Upper lobe of left lung (tissue), 6 donors: Measurements from ENCODE around the gene ATP5MC2. TPM values are rescaled to one million over a fixed set of nuclear protein-coding genes. Genes with fewer than 3 reads are reported as not detected.

ENCODE experiments used
- ATAC-seq, 2 donors: fragments of 200-7000 bp; cut with Tn5 transposase; one replicate each; pipeline ENCODE4 v1.9.1; 2022; ENCODE audit warnings: mild to moderate bottlenecking in 2 of 2, moderate library complexity in 2 of 2; ENCODE audit not compliant: low FRiP score in 2 of 2
- DNase-seq, 2 donors: peaks; one replicate each; pipeline ENCODE4 v3.0.0-alpha.2; 2019 to 2020
- H3K27ac ChIP-seq, 4 donors: fragments of 200-600 bp; sonication (generic); one replicate each; pipeline ENCODE4 v1.5.1; 2016 to 2019
- H3K27me3 ChIP-seq, 4 donors: fragments of 200-600 bp; sonication (generic); one replicate each; pipeline ENCODE4 v1.5.1; 2017 to 2019
- H3K36me3 ChIP-seq, 4 donors: fragments of 200-600 bp; sonication (generic); one replicate each; pipeline ENCODE4 v1.5.1; 2016 to 2019
- H3K4me1 ChIP-seq, 4 donors: fragments of 200-600 bp; sonication (generic); one replicate each; pipeline ENCODE4 v1.5.1; 2018 to 2019
- H3K4me3 ChIP-seq, 4 donors: fragments of 200-600 bp; sonication (generic); one replicate each; pipeline ENCODE4 v1.5.1; 2017 to 2019; ENCODE audit warnings: mild to moderate bottlenecking in 2 of 4, moderate library complexity in 1 of 4
- H3K9me3 ChIP-seq, 4 donors: fragments of 200-600 bp; sonication (generic); one replicate each; pipeline ENCODE4 v1.5.1; 2018 to 2019
- CTCF ChIP-seq, 6 experiments: fragments of 450-650 bp in 4 of 6; fragments of 200-600 bp in 2 of 6; sonication (generic) in 2 of 6; IDR thresholded peaks; one replicate each; pipeline ENCODE4 v1.5.1; 2016 to 2019; ENCODE audit warnings: antibody characterized with exemption in 6 of 6
- EP300 ChIP-seq, 4 donors: sonication (generic); formaldehyde crosslinking; IDR thresholded peaks; one replicate each; pipeline ENCODE4 v1.5.1; 2017; ENCODE audit warnings: antibody characterized with exemption in 4 of 4, control low read depth in 2 of 4
- POLR2A ChIP-seq, 4 donors: fragments of 450-650 bp; IDR thresholded peaks; one replicate each; pipeline ENCODE4 v1.5.1; 2016 to 2017; ENCODE audit warnings: antibody characterized with exemption in 4 of 4, mild to moderate bottlenecking in 2 of 4
- POLR2AphosphoS5 ChIP-seq, 2 donors: sonication (generic); formaldehyde crosslinking; IDR thresholded peaks; one replicate each; pipeline ENCODE4 v1.5.1; 2017; ENCODE audit warnings: antibody characterized with exemption in 2 of 2
- WGBS, 2 donors: methylation state at CpG; one replicate each; pipeline ENCODE4 v1.1.5; 2017 to 2018; 5-methylcytosine and 5-hydroxymethylcytosine counted together
- total RNA-seq, 6 donors: library from RNA; depleted of rRNA in 4 of 6; stranded (reverse); fragments of >200 nt in 4 of 6; gene quantifications; one replicate each; pipeline versions ENCODE4 v1.1.0 to v1.2.1, GENCODE V29; 2016 to 2021
- donor health status: DM: no; HTN: no; CAD: no; lungs with moderate emphysema.
- donor health status: DM: no; HTN: yes; CAD: no; lungs with severe emphysema.

Gene ATP5MC2
- total RNA-seq, 6 donors from 2014 or later, result 140 to 273 (median 206) TPM

DNA sequence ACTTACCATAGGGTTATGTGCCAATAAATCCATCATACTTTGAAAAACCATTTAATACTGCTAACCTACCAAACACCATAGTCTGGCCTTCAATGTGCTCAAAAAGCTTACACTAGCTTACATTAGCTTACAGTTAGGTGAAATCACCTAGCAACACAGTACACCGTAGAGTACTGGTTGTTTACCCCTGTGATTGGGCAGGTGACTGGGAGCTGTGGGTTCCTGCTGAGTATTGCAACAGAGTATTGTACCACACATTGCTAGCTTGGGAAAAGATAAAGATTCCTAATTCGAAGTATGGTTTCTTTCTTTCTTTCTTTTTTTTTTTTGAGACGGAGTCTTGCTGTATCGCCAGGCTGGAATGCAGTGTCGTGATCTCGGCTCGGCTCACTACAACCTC is 5.6 kb downstream of the ATP5MC2 start:
- peaks cover 8 to 29% (median 10%) of the 10 kb centered on the region in 4 donors for H3K4me1 ChIP-seq
- ATAC-seq, result no peak
- WGBS, 2 donors, result 91 to 94% methylated on average over 7 of the region's 7 CpGs

DNA sequence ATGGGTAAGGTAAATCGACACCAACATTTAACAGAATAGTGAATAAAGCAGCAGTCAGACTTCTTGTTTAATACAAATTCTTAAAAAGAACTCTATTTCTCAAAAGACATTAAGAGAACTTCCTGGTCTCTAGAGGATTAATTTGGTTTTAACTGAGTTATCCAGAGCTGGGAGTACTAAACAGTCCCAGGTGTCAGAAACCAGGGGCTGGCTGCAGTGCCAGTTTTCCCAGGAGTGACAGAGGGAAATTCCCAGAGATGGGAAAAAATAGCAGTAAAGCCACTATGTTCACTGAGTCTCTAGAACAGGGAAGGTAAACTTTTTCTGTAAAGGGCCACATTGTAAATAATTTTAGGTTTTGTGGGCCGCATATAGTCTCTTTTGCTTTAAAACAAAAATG is 8.8 kb downstream of the ATP5MC2 start:
- peaks cover 29 to 93% (median 83%) of the 10 kb centered on the region in 4 donors for H3K36me3 ChIP-seq
- ATAC-seq (no peak), DNase-seq (no peak)

More for the DNA sequence above, 5.6 kb downstream of the ATP5MC2 start:
- TF ChIP-seq CTCF (IDR thresholded peaks at IDR 0.05) (no peak), EP300 (IDR thresholded peaks at IDR 0.05) (no peak), POLR2AphosphoS5 (IDR thresholded peaks at IDR 0.05) (no peak), POLR2A (IDR thresholded peaks at IDR 0.05) (no peak)
- Histone ChIP-seq H3K27ac (no peak overlapping the region), H3K27me3 (no peaks in the 10 kb centered on the region), H3K4me3 (no peak overlapping the region), H3K36me3 (peaks cover 29 to 81% (median 61%) of the 10 kb centered on the region in 4 donors), H3K9me3 (no peaks in the 10 kb centered on the region)
- no peak for DNase-seq

DNA sequence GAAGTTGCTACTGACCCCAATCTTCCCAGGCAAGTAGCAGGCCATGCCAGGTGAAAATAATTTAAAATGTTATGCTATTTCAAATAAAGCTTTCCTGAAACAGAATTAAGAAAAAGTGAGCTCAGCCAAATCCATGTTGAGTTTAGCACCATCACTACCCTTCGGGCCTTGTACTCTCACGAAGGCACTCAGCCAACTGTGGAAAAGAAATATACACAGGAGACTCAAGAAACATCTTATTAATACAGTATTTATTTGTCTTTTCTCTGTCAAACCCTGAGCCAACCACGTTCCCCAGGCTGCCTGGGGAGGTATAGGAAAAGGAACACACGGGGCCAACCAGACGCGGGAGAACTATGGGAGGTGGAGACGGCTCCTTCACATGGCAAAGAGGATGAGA is 10.9 kb downstream of the ATP5MC2 start:
- Histone ChIP-seq H3K27me3 (no peaks in the 10 kb centered on the region), H3K36me3 (peaks cover 29 to 73% (median 69%) of the 10 kb centered on the region in 4 donors), H3K27ac (no peak overlapping the region), H3K4me3 (no peak overlapping the region), H3K4me1 (peaks cover 0 to under 1% (median under 1%) of the 10 kb centered on the region in 4 donors), H3K9me3 (no peaks in the 10 kb centered on the region)
- 81 to 87% methylated on average over 7 of the region's 7 CpGs for WGBS, 2 donors
- TF ChIP-seq POLR2AphosphoS5 (IDR thresholded peaks at IDR 0.05) (no peak), POLR2A (IDR thresholded peaks at IDR 0.05) (no peak), EP300 (IDR thresholded peaks at IDR 0.05) (no peak), CTCF (IDR thresholded peaks at IDR 0.05) (no peak)
- ATAC-seq (no peak), DNase-seq (no peak)

More for the DNA sequence above, 8.8 kb downstream of the ATP5MC2 start:
- TF ChIP-seq CTCF (IDR thresholded peaks at IDR 0.05), result no peak
- peaks cover 0 to 13% (median 0%) of the 10 kb centered on the region in 4 donors for H3K4me1 ChIP-seq
- no peak overlapping the region for H3K4me3 ChIP-seq
- 96 to 98% methylated on average over 2 of the region's 2 CpGs for WGBS, 2 donors
- no peaks in the 10 kb centered on the region for H3K9me3 ChIP-seq
- H3K27ac ChIP-seq, result no peak overlapping the region
- no peaks in the 10 kb centered on the region for H3K27me3 ChIP-seq

GRCh38 chr12:53664191-53664590 is 11.7 kb downstream of the ATP5MC2 start:
- no peak overlapping the region for H3K27ac ChIP-seq
- H3K4me1 ChIP-seq, result peaks cover 3 to 8% (median 7%) of the 10 kb centered on the region in 4 donors
- 83 to 91% methylated on average over 5 of the region's 5 CpGs for WGBS, 2 donors
- no peaks in the 10 kb centered on the region for H3K27me3 ChIP-seq
- DNase-seq (no peak), ATAC-seq (no peak)
- TF ChIP-seq CTCF (IDR thresholded peaks at IDR 0.05) (no peak), EP300 (IDR thresholded peaks at IDR 0.05) (no peak), POLR2AphosphoS5 (IDR thresholded peaks at IDR 0.05) (no peak), POLR2A (IDR thresholded peaks at IDR 0.05) (no peak)
- no peak overlapping the region for H3K4me3 ChIP-seq
- peaks cover 28 to 66% (median 61%) of the 10 kb centered on the region in 4 donors for H3K36me3 ChIP-seq
- H3K9me3 ChIP-seq, result no peaks in the 10 kb centered on the region

DNA sequence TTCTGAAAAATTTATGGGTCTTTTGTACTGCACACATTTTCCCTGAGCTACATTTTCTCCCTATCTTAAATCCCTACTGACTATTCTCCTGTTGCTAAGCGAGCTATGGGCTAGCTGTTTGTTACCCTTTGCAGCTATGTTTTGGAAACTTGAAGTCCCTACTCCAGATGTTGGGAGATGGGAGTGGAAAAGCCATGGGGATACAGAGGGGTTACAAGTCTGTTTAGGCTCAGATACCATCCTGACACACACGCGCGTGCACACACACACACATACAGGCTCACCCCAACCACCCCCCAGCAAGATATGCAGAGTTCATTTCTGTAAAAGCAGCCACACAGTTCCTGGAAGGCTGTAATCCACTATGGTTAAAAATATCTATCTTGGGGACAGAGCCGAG is 15.8 kb downstream of the ATP5MC2 start:
- Histone ChIP-seq H3K4me3 (no peak overlapping the region), H3K27me3 (no peaks in the 10 kb centered on the region), H3K36me3 (peaks cover 3 to 24% (median 22%) of the 10 kb centered on the region in 4 donors), H3K4me1 (peaks cover 5 to 15% (median 12%) of the 10 kb centered on the region in 4 donors), H3K9me3 (no peaks in the 10 kb centered on the region), H3K27ac (peak overlapping the region in 3 of 4 donors; percentile 32 to 73 (median 64))
- TF ChIP-seq EP300 (IDR thresholded peaks at IDR 0.05), result no peak
- no peak for TF ChIP-seq CTCF (IDR thresholded peaks at IDR 0.05)
- no peak for TF ChIP-seq POLR2AphosphoS5 (IDR thresholded peaks at IDR 0.05)
- TF ChIP-seq POLR2A (IDR thresholded peaks at IDR 0.05), result no peak
- DNase-seq (no peak), ATAC-seq (peak in 1 of 2 donors; percentile 16)
- WGBS, 2 donors, result 85 to 98% methylated on average over 5 of the region's 5 CpGs
